Ecto neural progenitor cell (in vitro differentiated cells): ENCODE data around the gene ISOC2.

Source experiments
- DNase-seq: peaks from one replicate; pipeline ENCODE4 v3.0.0-alpha.2; 2018; ENCODE audit warnings: low spot score

Gene ISOC2

DNA sequence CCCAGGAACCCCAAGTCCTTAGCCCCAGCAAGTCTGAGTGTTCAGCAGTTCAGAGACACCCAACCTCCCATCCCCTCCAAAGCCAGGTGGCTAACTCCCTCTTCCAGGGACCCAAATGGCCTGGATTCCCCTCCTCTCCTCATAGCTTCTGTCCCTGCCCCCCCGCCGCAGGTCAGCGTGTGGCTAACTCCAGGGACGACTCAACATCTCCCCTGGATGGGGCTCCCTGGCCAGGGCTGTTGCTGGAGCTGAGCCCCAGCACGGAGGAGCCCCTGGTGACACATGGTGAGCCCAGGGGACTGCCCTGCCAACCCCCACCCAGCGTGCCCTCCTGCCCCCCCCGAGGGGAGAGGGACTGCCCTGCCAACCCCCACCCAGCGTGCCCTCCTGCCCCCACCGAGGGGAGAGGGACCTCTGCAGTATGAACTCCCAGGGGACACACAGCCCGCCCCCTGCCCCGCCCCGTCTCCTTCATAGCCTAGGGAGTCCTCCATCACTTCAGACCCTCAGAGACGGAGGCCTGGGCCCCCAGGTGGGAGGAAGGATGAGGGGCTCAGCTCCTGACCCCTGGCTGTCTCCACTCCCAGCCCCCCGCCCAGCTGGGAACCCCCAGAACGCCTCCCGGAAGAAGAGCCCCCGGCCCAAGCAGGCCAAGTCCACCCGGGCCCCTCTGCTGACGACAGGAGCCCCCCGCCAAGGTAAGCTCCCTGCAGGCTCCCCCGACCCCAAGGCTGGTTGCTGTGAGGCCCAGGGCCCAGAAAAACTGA lies 28.5 kb upstream of the ISOC2 start:
- no peak for DNase-seq

DNA sequence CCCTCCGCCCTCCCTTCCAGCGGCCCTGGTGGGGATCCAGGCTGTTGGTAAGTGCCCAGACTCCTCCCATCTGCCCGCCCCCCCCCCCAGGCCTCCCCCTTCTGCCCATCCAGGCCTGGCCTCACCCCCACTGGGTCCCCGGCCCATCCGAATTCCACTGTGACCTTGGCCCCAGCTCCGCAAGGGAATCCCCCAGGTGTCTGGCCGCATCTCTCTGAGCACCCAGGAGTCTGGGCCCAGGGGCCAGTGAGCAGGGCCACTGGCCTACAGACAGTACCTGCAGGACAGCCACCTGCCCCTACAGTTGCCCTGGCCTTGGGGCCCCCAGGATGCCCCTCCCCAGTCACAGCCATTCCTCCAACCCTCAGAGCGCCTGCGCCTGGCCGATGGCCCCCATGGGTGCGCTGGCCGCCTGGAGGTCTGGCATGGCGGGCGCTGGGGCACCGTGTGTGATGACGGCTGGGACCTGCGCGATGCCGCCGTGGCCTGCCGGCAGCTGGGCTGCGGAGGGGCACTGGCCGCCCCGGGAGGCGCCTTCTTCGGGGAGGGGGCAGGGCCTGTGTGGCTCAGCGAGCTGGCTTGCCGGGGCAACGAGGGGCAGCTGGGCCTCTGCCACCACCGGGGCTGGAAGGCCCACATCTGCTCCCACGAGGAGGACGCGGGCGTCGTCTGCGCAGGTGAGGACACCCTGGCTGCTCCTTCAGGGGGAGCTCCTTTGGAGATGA lies 27.7 kb upstream of the ISOC2 start:
- no peak for DNase-seq

DNA sequence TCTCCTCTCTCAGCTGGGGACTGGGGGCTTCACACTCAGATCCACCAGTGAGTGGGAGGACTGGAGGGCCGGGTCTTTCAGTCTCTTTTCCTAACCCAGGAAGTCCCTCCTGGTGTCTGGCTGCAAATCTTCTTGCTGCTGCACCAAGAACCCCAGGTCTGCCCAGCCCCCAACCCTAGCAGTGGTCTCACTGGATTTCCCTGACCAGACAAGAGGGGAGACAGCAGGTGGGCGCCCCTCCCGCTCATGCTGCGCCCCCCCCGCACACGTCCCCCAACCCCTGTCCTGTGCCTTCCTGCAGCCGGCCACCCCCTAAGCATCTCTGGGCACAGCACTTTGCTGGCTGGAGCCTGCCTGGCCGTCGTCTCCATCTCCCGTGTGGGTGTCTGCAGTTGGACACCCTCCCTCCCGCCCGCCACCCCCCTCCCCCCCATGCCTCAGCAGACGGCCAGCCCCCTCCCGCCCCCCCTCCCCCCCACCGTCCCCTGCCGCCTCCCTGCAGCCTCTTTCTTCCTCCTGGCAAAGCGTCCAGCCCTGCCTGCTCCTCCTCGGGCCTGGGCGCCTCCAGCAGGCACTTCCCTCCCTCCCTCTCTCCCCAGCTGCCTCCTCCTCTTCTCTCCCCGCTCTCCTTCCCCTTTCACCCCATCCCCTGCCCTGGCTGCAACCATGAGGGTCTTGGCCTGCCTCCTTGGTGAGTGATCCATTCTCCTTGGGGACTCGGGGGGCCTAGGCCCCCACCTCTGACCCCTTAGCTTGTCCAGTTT lies 26.7 kb upstream of the ISOC2 start, which contains the start of gene SSC5D:
Gene SSC5D, plus strand, starts transcription at position 513 of the 764 bp plus-strand sequence. Its CDS starts 154 bp downstream, at position 667.
- DNase-seq: no peak

DNA sequence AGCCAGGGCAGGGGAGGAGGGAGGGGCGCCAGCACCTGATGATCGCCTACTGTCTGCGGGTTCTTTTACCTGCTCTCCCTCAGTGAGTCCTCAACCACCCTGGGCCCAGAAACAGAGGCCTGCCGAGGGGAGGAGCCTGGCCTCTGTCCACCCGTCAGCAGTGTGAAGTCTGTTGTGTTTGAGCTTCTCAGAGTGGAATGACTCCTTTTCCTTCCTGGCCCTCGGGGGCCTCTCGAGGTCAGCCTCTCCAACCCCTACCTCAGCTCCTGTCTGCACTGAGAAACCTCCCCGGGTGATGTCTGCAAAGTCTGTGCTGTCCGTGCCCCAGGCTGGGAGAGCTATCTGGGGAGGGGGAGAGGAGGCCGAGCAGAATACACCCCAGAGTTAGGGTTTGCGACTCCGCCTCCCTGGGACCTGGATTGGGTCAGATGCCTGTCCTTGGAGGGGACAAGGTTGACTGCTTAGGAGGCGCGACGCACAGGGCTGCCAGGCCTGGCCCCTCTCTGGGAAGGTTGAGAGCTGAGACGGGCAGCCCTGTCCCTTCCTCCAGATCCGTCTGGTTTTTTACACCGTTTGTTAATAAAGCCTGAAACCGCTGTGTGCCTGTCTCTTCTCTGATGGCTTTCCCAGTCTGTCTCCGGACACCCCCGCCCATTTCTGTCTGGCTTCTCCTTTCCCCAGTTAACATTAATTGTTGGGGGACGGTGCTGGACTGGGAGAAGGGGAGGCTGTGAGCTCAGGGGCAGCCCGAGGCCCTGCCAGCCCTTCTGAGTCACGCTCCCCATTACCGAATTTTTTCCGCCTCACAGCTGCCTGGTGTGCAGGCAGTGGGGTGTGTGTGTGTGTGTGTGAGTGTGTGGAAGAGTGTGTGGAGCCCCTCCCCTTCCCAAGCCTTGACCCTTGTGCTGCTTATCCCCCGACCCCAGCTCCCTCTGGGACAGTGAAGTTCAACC lies 25.8 kb upstream of the ISOC2 start:
- no peak for DNase-seq

DNA sequence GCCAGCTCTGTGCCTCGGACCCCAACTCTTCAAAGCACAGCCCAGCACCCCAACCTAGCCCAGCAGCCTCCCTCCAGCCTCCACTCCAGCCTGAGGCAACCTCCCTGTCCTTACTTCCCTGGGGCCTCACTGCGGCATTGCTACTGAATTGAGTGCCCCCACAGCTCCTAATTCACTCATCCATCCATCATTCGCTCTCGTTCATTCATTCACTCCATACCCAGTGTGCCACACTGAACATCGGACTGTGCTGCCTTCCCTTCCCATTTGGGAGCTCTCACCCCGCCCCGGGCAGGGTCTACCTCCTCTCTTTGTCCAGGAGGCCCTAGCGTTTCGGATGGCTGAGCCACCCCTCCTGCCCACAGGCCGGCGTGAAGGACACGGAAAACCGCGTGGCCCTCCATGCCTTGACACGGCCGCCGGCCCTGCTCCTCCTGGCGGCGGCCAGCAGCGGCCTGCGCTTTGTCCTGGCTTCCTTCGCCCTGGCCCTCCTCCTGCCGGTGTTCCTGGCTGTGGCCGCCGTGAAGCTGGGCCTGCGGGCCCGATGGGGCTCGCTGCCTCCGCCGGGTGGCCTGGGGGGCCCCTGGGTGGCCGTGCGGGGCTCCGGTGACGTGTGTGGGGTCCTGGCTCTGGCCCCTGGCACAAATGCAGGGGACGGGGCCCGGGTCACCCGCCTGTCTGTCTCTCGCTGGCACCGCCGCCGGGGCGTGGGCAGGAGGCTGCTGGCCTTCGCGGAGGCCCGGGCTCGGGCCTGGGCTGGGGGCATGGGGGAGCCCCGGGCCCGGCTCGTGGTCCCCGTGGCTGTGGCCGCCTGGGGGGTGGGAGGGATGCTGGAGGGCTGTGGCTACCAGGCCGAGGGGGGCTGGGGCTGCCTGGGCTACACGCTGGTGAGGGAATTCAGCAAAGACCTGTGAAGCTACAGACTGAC lies 24.9 kb upstream of the ISOC2 start:
- peak; percentile 54 for DNase-seq

DNA sequence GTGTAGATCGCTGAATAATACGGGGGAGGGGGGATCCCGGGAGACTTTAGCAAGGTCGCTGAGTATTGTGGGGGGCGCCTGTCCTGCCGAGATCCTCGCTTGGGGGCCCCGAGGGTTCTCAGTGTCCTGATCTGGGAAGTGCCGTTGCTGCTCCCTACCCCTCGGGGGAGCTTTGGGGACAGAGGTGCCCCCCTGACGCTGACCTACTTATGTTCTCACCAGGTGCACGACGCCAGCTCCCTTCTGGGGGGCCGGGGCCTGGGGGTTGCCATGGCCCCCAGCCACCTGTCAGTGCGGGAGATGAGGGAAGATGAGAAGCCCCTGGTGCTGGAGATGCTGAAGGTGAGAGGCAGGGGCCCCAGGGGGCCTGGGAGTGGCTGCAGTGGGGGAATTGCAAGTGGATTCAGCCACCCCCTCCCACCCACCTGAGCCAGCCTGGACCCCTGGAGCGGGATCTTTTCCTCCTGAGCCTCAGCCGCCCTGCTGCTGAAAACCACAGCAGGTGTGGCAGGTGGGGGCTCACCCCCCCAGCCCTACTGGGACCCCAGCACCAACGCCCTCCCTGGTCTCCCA lies 24.1 kb upstream of the ISOC2 start:
- peak; percentile 50 for DNase-seq

DNA sequence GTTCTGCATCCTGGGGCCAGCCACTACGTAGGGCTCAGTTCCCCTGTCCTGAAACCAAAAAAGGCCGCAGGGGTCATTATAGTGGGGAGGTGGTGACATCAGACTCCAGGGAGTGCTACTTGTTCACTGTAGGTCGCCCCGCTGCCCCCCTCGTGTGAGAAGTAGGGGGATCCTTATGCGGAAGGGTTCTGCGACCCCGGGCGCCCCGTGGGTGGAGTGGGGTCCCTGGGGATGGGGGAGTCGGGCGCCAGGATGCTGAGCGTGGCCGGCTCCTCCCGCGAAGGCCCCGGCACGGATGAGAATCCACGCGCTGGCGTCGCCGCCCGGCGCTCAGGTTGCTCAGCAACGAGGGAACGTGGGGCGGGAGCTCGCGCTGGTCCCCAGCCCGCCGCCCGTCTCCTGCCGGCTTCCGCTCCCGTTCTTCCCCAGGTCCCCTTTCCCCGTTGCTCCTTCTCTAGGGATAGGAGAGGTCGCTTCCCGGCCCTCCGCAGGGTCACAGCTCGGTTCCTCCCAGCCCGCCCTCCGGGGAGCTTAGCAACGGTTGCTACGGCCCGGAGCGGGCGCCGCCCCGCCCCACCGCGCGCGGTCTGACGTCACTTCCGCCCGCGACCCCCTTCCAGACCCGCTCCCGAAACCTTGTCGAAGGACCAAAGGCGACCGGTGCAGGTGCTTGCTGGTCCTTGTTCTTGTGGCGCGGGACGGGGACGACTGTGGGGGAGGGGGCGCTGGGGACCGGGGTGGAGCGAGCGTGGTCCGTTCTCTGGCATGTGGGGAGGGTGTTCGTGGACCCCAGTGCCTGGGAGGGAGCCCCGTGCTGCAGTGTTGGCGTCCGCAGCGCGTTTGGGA lies 23.4 kb upstream of the ISOC2 start, which contains the start of gene NAT14:
Gene NAT14, plus strand, starts transcription at position 596 of the 846 bp plus-strand sequence. CDS start 521 bp downstream, outside the sequence.
- DNase-seq: peak; percentile 94

DNA sequence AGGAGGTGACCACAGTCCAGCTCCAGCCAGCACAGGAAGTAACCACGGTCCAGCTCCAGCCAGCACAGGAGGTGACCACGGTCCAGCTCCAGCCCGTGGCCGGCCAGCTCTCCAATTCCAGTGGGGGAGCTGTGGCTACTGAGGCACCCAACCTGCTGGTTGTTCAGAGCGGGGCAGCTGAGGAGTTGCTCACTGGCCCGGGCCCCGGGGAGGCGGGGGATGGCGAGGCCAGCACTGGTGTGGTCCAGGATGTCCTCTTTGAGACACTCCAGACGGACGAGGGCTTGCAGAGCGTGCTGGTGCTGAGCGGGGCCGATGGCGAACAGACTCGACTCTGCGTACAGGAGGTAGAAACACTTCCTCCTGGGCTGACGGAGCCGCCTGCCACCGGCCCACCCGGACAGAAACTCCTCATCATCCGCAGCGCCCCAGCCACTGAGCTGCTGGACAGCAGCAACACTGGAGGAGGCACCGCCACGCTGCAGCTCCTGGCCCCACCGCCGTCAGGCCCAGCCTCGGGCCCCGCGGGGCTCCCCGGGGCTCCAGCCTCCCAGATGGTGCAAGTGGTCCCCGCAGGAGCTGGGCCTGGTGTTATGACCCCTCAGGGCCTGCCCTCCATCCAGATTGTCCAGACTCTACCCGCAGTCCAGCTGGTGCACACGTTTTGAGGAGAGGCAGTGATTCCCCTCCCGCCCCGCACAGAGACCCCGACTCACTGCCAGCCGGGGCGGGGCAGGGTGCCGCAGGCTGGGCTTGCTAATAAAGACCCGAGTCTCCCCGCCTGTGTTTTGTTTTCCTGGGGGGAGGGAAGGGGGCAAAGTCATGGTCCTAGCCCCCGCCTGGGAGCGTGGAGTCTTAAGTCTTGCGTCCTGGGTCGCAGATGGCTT lies 22.5 kb upstream of the ISOC2 start:
- peak; percentile 52 for DNase-seq

DNA sequence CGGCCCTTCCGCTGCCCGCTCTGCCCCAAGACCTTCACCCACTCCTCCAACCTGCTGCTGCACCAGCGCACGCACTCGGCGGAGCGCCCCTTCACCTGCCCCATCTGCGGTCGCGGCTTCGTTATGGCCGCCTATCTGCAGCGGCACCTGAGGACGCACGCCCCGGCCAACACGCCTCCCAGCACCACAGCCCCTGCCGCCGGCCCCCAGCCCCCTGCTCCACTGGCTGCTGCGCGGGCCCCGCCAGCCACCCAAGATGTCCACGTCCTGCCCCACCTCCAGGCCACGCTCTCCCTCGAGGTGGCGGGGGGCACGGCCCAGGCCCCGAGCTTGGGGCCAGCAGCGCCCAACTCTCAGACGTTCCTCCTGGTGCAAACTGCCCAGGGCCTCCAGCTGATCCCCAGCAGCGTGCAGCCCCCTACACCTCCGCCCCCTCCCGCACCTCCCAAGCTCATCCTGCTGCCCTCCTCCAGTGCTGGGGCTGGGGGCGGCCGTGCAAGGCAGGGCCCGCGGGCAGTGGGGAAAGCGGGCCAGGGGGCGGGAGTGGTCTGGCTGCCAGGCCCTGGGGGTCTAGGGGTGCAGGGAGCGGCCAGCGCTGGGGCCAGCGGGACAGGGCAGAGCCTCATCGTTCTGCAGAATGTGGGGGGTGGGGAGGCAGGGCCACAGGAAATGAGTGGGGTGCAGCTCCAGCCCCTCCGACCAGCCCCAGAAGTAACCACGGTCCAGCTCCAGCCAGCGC lies 21.7 kb upstream of the ISOC2 start:
- no peak for DNase-seq

DNA sequence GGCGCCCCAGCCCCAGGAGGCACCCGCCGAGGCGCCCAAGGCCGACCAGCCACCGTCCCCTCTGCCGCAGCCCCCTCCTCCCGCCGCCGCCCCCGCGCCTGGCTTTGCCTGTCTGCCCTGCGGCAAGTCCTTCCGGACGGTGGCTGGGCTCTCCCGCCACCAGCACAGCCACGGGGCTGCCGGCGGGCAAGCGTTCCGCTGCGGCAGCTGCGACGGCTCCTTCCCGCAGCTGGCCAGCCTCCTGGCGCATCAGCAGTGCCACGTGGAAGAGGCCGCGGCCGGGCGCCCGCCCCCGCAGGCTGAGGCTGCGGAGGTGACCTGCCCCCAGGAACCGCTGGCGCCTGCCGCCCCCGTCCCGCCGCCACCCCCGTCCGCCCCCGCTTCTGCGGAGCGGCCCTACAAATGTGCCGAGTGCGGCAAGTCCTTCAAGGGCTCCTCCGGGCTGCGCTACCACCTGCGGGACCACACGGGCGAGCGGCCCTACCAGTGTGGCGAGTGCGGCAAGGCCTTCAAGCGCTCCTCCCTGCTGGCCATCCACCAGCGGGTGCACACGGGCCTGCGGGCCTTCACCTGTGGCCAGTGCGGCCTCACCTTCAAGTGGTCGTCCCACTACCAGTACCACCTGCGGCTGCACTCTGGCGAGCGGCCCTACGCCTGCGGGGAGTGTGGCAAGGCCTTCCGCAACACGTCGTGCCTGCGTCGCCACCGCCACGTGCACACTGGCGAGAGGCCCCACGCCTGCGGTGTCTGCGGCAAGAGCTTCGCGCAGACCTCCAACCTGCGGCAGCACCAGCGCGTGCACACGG lies 20.9 kb upstream of the ISOC2 start:
- peak; percentile 56 for DNase-seq

DNA sequence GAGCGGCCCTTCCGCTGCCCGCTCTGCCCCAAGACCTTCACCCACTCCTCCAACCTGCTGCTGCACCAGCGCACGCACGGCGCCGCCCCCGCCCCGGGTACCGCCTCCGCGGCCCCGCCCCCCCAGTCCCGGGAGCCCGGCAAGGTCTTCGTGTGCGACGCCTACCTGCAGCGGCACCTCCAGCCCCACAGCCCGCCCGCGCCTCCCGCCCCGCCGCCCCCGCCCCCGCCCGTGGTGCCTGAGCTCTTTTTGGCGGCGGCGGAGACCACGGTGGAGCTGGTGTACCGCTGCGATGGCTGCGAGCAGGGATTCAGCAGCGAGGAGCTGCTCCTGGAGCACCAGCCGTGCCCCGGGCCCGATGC lies 20.3 kb upstream of the ISOC2 start:
- no peak for DNase-seq

DNA sequence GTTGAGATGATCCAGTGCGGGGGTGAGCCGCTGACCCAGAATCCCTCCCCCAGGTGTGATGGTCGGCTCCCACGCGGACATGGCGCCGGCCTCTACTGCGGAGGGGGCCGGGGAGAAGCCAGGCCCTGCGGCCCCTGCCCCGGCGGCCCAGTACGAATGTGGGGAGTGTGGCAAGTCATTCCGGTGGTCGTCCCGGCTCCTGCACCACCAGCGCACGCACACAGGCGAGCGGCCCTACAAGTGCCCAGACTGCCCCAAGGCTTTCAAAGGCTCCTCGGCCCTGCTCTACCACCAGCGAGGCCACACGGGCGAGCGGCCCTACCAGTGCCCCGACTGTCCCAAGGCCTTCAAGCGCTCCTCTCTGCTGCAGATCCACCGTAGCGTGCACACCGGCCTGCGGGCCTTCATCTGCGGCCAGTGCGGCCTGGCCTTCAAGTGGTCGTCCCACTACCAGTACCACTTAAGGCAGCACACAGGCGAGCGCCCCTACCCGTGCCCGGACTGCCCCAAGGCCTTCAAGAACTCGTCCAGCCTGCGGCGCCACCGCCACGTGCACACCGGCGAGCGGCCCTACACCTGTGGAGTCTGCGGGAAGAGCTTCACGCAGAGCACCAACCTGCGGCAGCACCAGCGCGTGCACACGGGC lies 19.8 kb upstream of the ISOC2 start:
- peak; percentile 49 for DNase-seq

DNA sequence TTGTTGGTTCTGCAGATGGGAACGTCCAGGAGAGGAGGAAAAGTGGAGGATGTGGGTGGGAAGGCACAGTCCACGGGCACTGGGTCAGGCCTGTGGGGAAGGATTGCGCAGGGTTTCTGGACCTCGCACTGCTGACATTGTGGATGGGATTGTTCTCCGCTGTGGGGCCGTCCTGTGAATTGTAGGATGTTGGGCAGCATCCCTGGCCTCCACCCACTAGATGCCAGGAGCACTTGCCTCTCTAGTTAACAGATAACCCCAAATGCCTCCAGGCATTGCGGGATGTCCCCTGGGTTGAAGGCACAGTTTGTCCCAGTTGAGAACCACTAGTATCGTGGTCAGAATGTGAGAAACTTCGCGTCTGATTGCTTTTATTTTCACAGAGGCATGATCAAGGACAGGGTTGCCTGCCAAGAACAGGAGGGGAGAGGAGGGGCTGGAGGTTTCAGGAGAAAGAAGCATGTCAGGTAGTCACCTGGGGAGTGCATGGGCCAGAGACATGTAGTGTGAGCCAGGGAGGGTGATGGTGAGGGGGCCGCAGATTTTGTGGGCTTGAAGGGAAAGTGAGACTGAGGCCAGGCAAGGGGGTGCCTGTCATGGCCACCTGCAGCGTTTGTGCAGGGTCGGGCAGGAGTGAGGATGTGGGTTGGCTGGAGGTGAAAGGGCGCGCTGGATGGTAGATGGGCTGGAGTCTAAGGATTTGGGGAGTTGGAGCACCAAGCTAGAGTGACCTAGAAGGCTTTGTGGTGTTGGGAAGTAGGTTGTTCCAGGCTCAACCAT lies 18.2 kb upstream of the ISOC2 start:
- DNase-seq: no peak

DNA sequence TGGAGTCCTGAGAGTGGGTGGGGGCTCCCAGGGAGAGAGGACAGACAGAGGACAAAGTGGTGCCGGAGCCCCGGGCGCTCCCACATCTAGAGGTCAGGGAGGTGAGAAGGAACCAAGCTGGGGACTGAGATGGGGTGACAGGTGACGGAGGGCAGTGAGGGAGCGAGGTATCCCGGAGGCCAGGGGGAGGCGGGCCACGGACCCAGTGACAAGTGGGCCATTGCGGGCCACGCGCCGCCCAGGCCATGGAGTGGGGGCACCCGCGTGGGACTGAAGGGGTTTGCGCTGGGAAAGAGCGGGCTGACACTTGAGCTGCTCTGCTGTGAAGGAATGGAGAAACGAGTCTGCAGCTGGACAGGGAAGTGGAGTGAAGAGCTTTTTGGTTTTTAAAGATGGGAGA lies 17.6 kb upstream of the ISOC2 start:
- DNase-seq: no peak

DNA sequence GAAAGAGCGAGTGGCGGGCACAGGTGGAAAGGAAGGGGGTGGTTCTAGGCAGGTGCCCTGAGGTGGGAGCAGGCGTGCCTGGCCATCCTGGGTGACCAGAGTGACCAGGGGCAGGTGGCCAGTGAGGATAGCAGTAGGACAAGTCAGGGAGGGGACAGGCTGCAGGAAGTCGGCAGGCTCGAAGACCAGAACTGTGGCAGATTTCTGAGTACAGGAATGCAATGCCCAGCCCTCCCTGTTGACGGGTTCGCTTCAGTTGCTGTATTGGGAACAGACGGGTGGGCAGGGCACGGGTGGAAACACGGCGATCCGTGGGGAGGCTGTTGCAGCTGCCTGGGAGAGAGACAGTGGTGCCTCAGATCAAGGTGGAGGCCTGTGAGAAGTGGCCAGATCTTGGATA lies 16.9 kb upstream of the ISOC2 start:
- no peak for DNase-seq
